AG04450 (cell line): ENCODE data around the gene OR1F1. TPM values are rescaled to one million over a fixed set of nuclear protein-coding genes. Genes with fewer than 3 reads are reported as not detected.
"Not testable (repeated sequence)": the region's sequence is repeated elsewhere in the genome, so short reads cannot be mapped to it uniquely, and the experiment has no call there.

Experiments
- CTCF ChIA-PET: fragments of 300-600, 350-600 bp; formaldehyde crosslinking; extraction: SDS; loops from one replicate; lab custom pipeline; 2022; ENCODE audit warnings: antibody characterized with exemption, inconsistent platforms; lab: Charles Lee
- POLR2A ChIA-PET: fragments of 350-600 bp; formaldehyde crosslinking; extraction: SDS; loops from one replicate; lab custom pipeline; 2021; ENCODE audit warnings: antibody characterized with exemption, inconsistent platforms; lab: Yijun Ruan, JAX
- DNase-seq: peaks from one replicate; pipeline ENCODE4 v3.0.0-alpha.2; 2011; ENCODE audit warnings: low read depth, low spot score
- H3K27ac ChIP-seq: one replicate; pipeline ENCODE4 v1.5.1; 2012; ENCODE audit warnings: low read depth, low read length, control low read depth
- H3K27me3 ChIP-seq: one replicate; pipeline ENCODE4 v1.6.0; 2012; ENCODE audit warnings: low read length; ENCODE audit not compliant: control insufficient read depth, insufficient read depth
- H3K4me3 ChIP-seq: 2 replicates; pipeline ENCODE4 v1.5.1; 2011; ENCODE audit warnings: mild to moderate bottlenecking, low read depth, low read length, control low read depth
- H3K9me3 ChIP-seq: 2 replicates; pipeline ENCODE4 v1.5.1; 2012; ENCODE audit warnings: low read length; ENCODE audit not compliant: control insufficient read depth, insufficient read depth
- CTCF ChIP-seq: IDR thresholded peaks from 2 replicates; pipeline ENCODE4 v1.5.1; 2011; ENCODE audit warnings: low read depth, low read length, control low read depth, inconsistent platforms
- polyA plus RNA-seq: library from polyadenylated mRNA; depleted of rRNA; stranded (reverse); fragments of >200 nt; gene quantifications from 2 replicates; pipeline ENCODE4 v1.2.3, GENCODE V29; 2011

OR1F1 gene
- polyA plus RNA-seq, 1 experiment, result 0.29 TPM

GRCh38 chr16:3180445-3180878, 7.5 kb upstream of the OR1F1 start:
- no peak for DNase-seq
- CTCF ChIA-PET, result no interaction called here
- Histone ChIP-seq H3K9me3 (no peaks in the 10 kb centered on the region; the same call in 1 of the 2 replicates), H3K27ac (no peak overlapping the region), H3K4me3 (no peak overlapping the region), H3K27me3 (peaks cover 30% of the 10 kb centered on the region)
- no peak for TF ChIP-seq CTCF
- POLR2A ChIA-PET, result interaction anchor here (0.6 kb wide), 1 partner anchor 171 kb away, joined by 5 read pairs; no protein-coding TSS in a partner anchor

GRCh38 chr16:3182293-3182607, 5.8 kb upstream of the OR1F1 start:
- H3K4me3 ChIP-seq, POLR2A ChIA-PET: not testable (repeated sequence)

GRCh38 chr16:3182608-3183444, 5.2 kb upstream of the OR1F1 start:
- POLR2A ChIA-PET, result interaction anchor here (0.8 kb wide), 1 partner anchor 55 kb away, joined by 3 read pairs; no protein-coding TSS in a partner anchor
- peak; percentile 44 for TF ChIP-seq CTCF
- CTCF ChIA-PET, result interaction anchor here (0.5 to 1.6 kb wide), 2 partner anchors 17 to 422 kb away, joined by 4 to 5 read pairs; no protein-coding TSS in a partner anchor
- no peak for DNase-seq
- Histone ChIP-seq H3K4me3 (peak overlapping the region; percentile 58), H3K9me3 (no peaks in the 10 kb centered on the region; the same call in 1 of the 2 replicates), H3K27ac (no peak overlapping the region), H3K27me3 (peaks cover 25% of the 10 kb centered on the region)

More at GRCh38 chr16:3182293-3182607, 5.8 kb upstream of the OR1F1 start:
- not testable (repeated sequence) for H3K9me3 ChIP-seq, H3K27ac ChIP-seq, DNase-seq
- peaks cover 29% of the 10 kb centered on the region for H3K27me3 ChIP-seq
- CTCF ChIA-PET, result interaction anchor here (1.6 kb wide), 1 partner anchor 16 kb away, joined by 5 read pairs; no protein-coding TSS in a partner anchor

DNA sequence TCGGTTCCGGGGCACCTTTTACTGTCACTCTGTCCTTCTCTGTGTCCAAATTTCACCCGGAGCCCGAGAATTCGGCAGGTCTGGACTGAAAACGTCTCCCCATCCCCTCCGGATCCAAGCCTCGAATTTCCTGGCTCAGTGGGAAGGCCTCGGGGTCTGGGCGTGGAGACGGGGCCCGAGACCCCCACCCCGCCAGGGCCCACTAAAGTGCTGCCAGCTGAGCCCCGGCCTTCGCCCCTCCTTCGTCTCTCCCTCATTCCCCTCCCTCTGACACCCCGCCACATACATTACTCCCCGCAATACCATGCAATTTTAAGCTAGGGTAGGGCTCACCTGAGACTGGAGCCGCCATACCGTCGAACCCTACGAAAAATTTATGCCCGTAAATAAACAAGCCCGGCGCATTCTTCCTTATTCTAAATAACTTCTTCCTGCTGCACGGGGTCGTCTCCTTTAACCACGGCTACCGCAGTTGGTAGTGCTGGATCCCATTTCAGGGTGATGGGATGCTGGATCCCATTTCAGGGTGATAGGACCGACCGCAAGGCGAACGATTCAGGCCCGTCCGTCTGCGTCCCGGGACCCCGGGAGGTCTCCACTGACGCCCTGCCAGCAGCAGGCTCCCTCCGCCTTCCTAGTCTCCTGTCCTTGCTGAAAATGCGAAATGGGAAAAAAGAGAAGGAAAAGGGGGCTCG, 4.4 kb upstream of the OR1F1 start:
- no peak overlapping the region for H3K27ac ChIP-seq
- TF ChIP-seq CTCF, result no peak
- H3K27me3 ChIP-seq, result peaks cover 24% of the 10 kb centered on the region
- CTCF ChIA-PET, result interaction anchor here (1.6 kb wide), 1 partner anchor 17 kb away, joined by 5 read pairs; no protein-coding TSS in a partner anchor
- peak overlapping the region; percentile 58 for H3K4me3 ChIP-seq
- POLR2A ChIA-PET, result interaction anchor here (0.8 to 1.0 kb wide), 2 partner anchors 13 to 55 kb away, joined by 3 to 4 read pairs; no protein-coding TSS in a partner anchor
- DNase-seq, result no peak
- no peaks in the 10 kb centered on the region; the same call in 1 of the 2 replicates for H3K9me3 ChIP-seq

DNA sequence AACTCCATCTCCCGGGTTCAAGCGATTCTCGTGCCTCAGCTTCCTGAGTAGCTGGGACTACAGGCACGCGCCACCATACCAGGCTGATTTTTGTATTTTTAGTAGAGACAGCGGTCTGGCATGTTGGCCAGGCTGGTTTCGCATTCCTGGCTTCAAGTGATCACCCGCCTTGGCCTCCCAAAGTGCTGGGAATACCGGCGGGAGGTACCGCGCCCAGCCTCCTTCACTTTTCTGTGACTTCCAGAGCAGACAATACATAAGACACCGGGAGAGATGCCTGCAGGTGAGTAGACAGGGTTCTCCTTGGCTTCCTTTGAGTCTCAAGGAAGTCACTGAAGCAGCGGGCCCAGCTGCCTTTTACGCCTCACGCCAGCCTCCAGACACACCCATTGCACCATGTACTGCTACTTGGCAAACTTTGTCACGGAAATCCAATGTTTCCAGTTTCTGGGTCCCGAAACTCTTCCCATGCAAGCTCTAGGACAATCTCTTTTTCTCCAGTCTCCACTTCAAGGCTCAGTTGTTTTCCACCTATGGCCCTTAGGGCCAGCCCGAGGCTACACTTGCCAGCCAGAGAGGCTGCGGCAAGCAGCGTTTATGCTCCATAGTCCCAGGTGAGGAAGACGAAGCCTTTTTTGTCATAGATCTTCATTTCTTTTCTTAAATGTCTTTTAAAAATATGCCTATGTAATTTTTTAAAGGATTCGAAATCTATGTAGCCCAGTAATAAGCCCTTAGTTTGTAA, 886 bp upstream of the OR1F1 start:
- CTCF ChIA-PET, result interaction anchor here (0.6 kb wide), 1 partner anchor 473 kb away, joined by 3 read pairs; no protein-coding TSS in a partner anchor
- H3K4me3 ChIP-seq, result no peak overlapping the region
- H3K27me3 ChIP-seq, result peaks cover 20% of the 10 kb centered on the region
- no peak for DNase-seq
- no peak for TF ChIP-seq CTCF
- H3K27ac ChIP-seq, result no peak overlapping the region
- peaks cover 1% of the 10 kb centered on the region; the same call in 1 of the 2 replicates for H3K9me3 ChIP-seq
- POLR2A ChIA-PET, result interaction anchor here (0.5 to 1.0 kb wide), 4 partner anchors 19 to 129 kb away, joined by 3 to 5 read pairs (median 4); no protein-coding TSS in a partner anchor
